GM18867 (cell line): ENCODE data around the gene ARVCF.
A peak's percentile ranks its signal among the peaks of the same experiment; 100 is the strongest.

Experiments
- ATAC-seq: cut with Tn5 transposase; IDR thresholded peaks from one replicate; pipeline ENCODE4 v1.9.1; 2021; ENCODE audit warnings: mild to moderate bottlenecking, moderate library complexity; ENCODE audit not compliant: unreplicated experiment

ARVCF gene

GRCh38 chr22:19962909-19963806 lies 53.5 kb downstream of the ARVCF start:
- no peak for ATAC-seq

DNA sequence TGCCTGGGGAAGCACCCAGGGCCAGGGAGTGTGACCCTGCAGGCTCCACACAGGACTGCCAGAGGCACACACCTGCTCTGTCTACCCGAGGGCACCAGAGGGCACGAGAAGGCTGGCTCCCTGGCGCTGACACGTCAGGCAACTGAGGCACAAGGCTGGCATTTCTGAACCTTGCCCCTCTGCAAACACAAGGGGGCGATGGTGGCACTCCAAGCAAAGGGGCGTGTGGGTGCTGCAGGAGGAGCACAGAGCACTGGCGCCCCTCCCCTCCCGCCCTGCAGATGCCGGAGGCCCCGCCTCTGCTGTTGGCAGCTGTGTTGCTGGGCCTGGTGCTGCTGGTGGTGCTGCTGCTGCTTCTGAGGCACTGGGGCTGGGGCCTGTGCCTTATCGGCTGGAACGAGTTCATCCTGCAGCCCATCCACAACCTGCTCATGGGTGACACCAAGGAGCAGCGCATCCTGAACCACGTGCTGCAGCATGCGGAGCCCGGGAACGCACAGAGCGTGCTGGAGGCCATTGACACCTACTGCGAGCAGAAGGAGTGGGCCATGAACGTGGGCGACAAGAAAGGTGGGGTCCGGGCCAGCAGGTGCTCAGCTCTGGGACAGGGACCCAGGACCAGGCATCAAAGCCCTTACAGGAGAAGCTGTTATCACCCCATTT lies 54.2 kb downstream of the ARVCF start:
- ATAC-seq, result no peak

DNA sequence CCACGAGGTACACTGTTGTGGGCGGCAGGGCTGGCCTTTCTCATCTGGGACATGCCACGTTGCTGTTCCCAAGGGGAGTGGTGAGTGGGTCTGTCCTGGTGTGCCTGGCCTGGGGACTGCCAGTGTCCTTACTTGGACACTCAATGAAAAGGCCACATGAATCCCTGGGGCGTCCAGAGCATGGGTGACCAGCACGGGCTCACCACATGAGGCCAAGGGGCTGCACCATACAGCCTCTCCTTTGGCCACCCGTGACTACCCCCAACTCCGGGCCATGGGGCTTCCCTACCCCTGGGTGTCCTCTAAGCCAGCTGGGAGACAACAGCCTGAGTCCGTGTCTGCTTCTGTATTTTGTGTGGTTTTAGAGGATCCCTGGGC lies 54.8 kb downstream of the ARVCF start:
- no peak for ATAC-seq

DNA sequence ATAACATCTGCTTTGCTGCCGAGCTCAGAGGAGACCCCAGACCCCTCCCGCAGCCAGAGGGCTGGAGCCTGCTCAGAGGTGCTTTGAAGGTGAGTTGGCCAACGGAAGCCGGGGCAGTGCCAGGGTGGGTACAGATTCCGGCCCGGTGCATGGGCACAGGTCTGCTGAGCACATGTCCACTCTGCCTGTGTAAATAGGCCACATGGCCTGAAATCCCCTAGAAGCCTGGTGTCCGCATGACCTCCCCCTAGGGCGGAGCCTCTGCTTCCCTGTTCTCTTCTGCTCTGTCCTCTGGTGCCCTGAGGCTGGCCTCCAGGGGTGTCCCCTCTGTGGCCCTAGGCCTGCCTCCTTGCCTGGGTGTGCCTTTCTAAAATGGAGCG lies 55.4 kb downstream of the ARVCF start:
- ATAC-seq, result no peak

DNA sequence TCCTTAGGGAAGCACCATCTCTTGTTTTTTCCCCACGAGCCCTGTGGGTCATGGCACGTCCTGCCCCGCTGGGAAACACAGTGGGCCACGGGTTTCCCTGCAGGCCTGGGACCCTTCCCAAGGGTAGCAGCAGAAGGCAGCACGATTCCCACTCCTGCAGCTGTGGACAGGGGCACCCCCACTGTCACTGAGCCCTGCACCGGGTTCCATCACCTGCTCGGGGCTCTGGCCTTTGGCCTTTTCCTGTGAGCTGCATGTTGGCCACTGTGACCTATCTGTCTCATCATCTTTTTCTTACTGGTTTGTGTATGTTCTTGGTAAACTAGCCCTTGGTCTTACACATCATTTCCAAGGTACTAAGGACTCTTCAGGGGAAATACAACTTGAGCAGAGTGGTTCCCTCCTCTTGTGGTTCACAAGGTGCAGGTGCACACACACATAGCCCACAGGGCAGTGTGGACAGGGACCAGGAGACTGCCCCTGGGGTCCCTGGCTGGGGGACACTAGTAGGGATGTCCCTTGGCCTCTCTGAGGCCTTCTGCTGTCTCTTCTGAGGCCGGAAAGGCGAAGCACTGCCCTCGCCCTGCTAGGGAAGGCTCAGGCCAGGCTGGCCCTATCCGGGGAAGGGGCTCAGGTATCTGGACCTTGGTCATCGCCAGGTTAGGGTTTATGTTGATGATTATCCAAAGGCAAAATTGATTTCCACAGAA lies 56.0 kb downstream of the ARVCF start:
- no peak for ATAC-seq

GRCh38 chr22:19959587-19960490 lies 56.8 kb downstream of the ARVCF start:
- ATAC-seq, result no peak

DNA sequence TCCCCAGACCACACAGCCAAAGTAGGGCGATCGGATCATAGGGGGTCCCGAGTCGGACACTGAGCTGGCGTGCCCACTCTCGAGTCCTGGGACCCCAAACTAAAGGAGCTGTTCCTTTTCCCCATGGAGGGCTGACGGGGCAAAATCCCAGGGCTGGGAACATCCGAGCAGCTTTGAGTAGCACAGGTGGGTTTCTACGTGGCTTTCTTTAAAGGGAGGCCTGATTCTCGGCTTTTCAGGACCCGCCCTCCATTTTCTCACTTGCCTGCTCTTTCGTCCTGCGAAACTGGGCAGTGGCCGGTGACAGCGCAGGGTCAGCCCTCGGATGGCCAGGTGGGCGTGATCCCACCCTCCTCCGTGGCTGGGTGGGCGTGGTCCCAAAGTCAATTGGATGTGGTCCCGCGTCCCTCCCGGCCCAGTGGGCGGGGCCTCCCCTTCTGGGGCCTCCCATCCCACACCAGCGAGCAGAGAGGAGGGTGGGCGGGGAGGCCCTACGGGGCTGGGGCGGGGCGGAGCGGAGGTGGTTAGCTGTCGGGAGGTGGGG lies 57.5 kb downstream of the ARVCF start:
- no peak for ATAC-seq

DNA sequence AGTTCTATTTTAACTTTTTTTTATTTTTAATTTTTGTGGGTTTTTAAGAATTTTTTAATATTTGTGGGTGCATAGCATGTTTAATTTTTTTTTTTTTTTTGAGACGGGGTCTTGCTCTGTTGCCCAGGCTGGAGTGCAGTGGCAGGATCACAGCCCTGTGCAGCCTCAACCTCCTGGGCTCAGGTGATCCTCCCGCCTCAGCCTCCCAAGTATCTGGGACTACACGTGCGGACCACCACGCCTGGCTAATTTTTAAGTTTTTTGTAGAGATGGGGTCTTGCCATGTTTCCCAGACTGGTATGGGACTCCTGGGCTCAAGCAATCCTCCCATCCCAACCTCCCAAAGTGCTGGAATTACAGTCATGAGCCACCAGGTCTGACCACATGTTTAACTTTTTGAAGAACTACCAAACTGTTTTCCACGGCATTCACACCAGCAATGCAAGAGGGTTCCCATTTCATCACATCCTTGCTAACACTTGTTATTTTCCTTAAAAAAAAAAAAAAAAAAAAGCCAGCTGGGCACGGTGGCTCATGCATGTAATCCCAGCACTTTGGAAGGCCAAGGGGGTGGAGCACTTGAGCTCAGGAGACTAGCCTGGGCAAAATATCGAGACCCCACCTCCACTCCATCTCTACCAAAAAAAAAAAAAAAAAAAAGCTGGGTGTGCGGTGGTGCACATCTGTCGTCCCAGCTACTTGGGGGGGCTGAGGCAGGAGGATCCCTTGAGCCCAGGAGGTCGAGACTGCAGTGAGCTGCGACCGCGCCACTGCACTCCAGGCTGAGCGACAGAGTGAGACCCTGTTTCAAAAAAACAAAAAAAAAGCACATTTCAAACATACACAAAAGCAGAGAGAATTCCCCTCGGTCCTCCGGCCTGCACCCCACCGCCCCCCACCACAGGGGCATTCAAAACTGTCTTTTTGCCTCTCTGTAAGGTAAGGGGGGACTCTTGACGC lies 58.3 kb downstream of the ARVCF start:
- no peak for ATAC-seq

DNA sequence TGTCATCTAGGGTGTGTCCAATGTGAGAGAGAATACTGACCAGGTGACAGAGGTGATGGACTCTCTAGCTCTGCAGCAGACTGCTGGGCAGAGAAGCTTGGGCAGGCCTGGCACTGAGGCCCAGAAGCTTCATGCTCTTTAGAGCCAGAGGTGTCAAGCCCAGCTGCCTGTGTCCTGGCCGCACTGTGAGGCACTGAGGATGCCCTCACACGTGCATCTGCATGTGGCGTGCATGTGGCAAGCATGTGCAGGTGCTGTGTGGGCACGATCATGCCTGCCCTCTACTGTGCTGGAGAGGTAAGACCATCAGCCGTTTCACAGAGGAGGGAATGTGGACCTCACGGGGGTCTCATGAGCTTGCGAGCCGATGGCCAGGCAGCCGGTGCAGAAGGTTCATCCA lies 59.2 kb downstream of the ARVCF start:
- no peak for ATAC-seq

GRCh38 chr22:19955241-19956128 lies 61.1 kb downstream of the ARVCF start:
- no peak for ATAC-seq

GRCh38 chr22:19951346-19951745 lies 65.3 kb downstream of the ARVCF start:
- ATAC-seq, result no peak

GRCh38 chr22:19948057-19948760 lies 68.4 kb downstream of the ARVCF start:
- no peak for ATAC-seq

DNA sequence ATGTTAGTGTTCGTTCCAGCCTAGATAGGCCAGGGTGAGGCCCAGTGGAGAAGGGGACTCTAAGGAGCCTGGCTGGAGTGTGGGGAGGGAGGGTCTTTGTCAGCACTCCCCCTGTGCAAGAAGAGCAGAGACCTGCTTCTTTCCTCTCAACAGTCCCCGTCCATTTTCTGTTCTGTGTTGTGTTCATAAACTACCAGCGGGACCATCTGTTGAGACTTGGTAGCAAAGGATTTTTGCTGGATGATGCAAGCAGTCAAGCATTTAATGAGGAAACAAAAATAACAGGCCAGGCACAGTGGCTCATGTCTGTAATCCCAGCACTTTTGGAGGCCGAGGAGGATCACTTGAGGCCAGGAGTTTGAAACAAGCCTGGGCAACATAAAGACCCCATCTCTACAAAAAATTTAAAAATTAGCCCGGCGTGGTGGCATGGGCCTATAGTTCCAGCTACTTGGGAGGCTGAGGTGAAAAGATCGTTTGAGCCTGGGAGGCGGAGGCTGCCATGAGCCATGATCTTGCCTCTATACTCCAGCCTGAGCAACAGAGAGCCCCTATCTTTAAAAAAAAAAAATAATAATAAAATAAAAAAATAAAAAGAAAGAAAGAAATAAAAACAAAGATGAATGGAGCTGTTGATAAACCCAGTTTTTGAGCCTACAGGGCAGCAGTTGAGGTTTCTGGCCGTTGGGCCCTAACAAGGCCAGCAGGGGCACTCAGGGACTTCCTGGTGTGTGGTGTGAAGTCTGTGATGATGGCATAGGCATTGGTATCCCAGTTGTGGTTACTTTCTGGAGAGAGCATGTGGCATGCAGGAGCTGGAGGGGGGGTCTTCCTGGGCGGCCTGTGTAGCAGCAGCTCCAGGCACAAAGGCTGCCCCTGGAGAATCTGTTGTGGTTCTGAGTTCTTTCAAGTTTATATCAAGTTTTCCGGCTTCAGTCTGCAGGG lies 73.3 kb downstream of the ARVCF start:
- ATAC-seq, result no peak

GRCh38 chr22:19942157-19943081 lies 74.2 kb downstream of the ARVCF start:
- ATAC-seq, result peak; percentile 12

DNA sequence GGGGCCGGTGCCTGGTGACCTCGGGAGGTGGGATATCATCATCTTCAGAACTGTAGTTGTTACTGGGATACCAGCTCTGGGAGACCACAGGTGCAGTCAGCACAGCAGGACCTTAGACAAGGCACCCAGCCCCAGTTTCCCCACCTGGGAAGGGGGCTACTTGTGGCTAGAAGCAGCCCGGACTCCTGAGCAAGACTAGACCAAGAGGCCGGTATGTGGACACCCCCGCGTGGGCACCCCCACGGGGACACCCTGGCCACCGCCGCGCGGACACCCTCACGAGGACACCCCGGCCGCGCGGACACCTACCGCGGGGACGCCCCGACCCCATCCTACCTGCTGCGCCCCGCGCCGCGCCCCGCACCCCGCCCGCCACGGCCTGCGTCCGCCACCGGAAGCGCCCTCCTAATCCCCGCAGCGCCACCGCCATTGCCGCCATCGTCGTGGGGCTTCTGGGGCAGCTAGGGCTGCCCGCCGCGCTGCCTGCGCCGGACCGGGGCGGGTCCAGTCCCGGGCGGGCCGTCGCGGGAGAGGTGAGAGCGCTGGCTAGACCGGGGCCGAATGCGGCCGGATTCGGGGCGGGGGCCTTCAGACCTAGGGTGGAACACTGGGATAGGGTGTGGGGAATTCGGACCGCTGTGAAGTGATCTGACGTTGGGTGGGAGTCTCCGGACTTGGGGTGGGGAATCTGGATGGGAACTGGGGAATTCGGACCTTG lies 75.1 kb downstream of the ARVCF start, which contains the start of the genes COMT and TXNRD2:
COMT (plus strand) TSS at position 408 of the 718 bp plus-strand sequence. CDS start 20,755 bp downstream, outside the sequence.
TXNRD2 (minus strand) TSS at position 454 of the 718 bp plus-strand sequence; CDS start at position 439, 15 bp downstream.
- peak; percentile 58 for ATAC-seq
